Measurements from ENCODE around the gene RAI1. TPM values are rescaled to one million over a fixed set of nuclear protein-coding genes. Genes with fewer than 3 reads are reported as not detected.
"Not testable (repeated sequence)": the region's sequence is repeated elsewhere in the genome, so short reads cannot be mapped to it uniquely, and the experiment has no call there.

Gene RAI1
- polyA plus RNA-seq, 1 donor from 2014 or later, result 3.0 TPM

DNA sequence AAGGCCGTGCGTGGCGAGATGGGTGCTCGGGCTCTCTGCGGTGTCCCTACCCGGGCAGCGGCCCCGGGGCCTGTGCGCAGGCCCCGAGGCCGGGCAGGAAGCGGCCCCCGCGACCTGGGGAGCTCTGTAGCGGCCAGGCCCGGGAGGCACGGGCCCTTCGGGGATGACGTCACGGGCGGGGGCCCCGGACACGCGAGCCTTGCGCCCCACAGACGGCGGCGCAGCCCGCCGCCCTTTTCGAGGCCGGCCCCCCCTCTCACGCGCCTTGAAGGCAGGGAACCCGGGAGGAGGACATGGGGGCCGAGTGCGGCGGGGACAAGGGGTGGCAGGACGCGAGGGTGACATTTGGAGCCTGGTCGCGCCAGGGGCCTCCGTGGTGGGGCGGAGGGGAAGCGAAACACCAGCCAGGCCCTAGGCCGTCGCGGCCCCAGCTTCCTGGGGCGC lies 1.1 kb downstream of the RAI1 start:
- Mint-ChIP-seq H3K4me3 (peak overlapping the region; percentile 84 to 95 (median 90)), H3K4me1 (peaks cover 5 to 15% (median 14%) of the 10 kb centered on the region in 3 donors), H3K36me3 (no peaks in the 10 kb centered on the region), H3K9me3 (no peaks in the 10 kb centered on the region), H3K27ac (peak overlapping the region; percentile 73 to 96 (median 88)), H3K27me3 (peaks cover 7% of the 10 kb centered on the region)

- peak overlapping the region; percentile 84 to 95 (median 90) for H3K4me3 Mint-ChIP-seq
- peaks cover 5 to 15% (median 14%) of the 10 kb centered on the region in 3 donors for H3K4me1 Mint-ChIP-seq
- H3K27ac Mint-ChIP-seq, result peak overlapping the region; percentile 88 to 96 (median 91)
- H3K36me3 Mint-ChIP-seq, result no peaks in the 10 kb centered on the region
- no peaks in the 10 kb centered on the region for H3K9me3 Mint-ChIP-seq
- H3K27me3 Mint-ChIP-seq, result peaks cover 7% of the 10 kb centered on the region
Measured at GRCh38 chr17:17682737-17683680, 1.8 kb downstream of the RAI1 start.

- peak overlapping the region in 2 of 3 donors; percentile 88 to 96 for H3K27ac Mint-ChIP-seq
- peaks cover 5 to 15% (median 14%) of the 10 kb centered on the region in 3 donors for H3K4me1 Mint-ChIP-seq
- no peaks in the 10 kb centered on the region for H3K36me3 Mint-ChIP-seq
- peak overlapping the region; percentile 52 to 95 (median 90) for H3K4me3 Mint-ChIP-seq
- no peaks in the 10 kb centered on the region for H3K9me3 Mint-ChIP-seq
- H3K27me3 Mint-ChIP-seq, result peaks cover 4% of the 10 kb centered on the region
Measured at GRCh38 chr17:17683710-17684365, 2.6 kb downstream of the RAI1 start.

DNA sequence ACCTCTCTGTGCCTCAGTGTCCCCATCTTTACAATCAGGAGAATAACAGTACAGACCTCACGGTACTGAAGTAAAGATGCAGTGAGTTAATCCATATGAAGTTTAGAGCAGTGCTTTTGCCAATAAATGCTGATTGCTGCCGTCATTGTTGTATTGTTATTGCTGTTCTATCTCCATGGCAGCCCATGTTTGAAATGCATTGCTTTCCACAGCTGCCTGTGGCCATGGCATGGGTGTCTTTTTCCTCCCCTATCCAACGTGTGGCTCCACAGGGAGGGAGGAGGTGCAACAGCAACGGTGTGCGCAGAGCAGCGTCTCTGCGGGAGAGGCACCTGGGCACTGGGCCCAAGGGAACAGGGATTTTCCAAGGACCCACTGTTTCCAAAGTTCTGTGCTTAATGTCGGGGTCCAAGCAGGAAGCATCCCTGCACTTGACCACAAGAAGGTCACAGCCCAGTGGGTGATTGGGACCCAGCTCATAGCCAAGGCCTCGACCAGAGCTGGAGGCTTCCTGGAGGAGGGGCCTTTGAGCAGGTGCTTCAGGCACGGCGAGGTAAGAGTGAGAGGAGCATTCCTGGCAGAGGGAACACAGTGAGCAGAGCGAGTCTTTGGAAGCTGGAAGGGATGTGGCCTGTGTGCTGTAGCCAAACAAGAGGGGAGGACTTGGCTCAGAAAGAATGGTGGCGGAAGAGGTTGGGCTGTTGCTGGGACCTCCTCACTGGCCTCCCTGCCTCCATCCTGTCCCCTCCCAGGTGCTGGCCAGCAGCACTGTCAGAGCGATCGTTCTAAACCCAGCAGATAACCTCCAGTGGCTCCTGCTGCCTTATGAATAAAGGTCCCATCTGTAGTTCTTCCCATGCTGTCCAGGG lies 3.9 kb downstream of the RAI1 start:
- peak overlapping the region in 1 of 3 donors; percentile 88 for H3K27ac Mint-ChIP-seq
- H3K9me3 Mint-ChIP-seq, result no peaks in the 10 kb centered on the region
- peak overlapping the region in 2 of 4 donors; percentile 28 to 84 for H3K4me3 Mint-ChIP-seq
- H3K4me1 Mint-ChIP-seq, result peaks cover 5 to 18% (median 14%) of the 10 kb centered on the region in 3 donors
- H3K27me3 Mint-ChIP-seq, result peaks cover 4% of the 10 kb centered on the region
- H3K36me3 Mint-ChIP-seq, result no peaks in the 10 kb centered on the region

GRCh38 chr17:17685775-17686291 lies 4.6 kb downstream of the RAI1 start:
- Mint-ChIP-seq H3K4me1 (peaks cover 11 to 19% (median 15%) of the 10 kb centered on the region in 3 donors), H3K4me3 (no peak overlapping the region), H3K27ac (no peak overlapping the region), H3K27me3 (peaks cover 2% of the 10 kb centered on the region), H3K9me3 (no peaks in the 10 kb centered on the region), H3K36me3 (no peaks in the 10 kb centered on the region)

DNA sequence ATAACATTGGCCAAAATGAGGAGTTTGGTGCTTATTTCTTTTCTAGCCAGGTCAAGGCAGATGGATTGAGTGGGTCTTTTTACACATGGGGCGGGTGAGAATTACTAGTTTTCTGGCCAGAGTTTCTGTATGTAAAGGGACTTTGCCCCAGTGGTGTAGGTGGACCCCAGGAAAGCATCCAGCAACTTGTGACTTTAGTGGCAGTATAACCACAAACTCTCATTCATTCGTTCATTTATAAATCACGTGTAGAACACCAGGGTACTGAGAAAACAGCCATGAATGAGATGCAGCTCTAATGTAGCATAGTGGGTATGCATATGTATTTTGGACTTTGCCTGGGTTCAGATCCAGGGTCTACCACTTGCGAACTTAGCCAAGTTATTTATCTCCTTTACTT lies 8.1 kb downstream of the RAI1 start:
- Mint-ChIP-seq H3K36me3 (no peaks in the 10 kb centered on the region), H3K27me3 (peaks cover 2% of the 10 kb centered on the region), H3K9me3 (no peaks in the 10 kb centered on the region), H3K27ac (peak overlapping the region in 2 of 3 donors; percentile 62 to 63), H3K4me1 (peaks cover 23 to 43% (median 27%) of the 10 kb centered on the region in 3 donors), H3K4me3 (no peak overlapping the region)

DNA sequence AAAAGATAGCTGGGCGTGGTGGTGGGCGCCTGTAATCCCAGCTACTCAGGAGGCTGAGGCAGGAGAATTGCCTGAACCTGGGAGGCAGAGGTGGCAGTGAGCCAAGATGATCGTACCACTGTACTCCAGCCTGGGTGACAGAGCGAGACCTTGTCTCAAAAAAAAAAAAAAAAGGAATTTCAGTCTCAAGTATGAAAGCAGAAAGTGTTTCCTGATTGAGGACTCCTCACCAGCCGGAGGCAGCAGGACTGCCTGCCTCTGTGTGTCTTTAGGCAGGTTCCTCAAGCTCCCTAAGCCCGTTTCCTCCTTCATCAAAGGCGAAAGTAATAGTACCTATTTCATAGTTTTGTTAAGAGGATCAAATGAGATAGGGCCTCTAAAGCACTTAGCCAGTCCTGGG lies 9.0 kb downstream of the RAI1 start:
- Mint-ChIP-seq H3K27ac (peak overlapping the region in 1 of 3 donors; percentile 23), H3K4me3 (peak overlapping the region in 1 of 4 donors; percentile 77), H3K4me1 (peaks cover 24 to 42% (median 24%) of the 10 kb centered on the region in 3 donors)
- H3K9me3 Mint-ChIP-seq, H3K36me3 Mint-ChIP-seq, H3K27me3 Mint-ChIP-seq: not testable (repeated sequence)

DNA sequence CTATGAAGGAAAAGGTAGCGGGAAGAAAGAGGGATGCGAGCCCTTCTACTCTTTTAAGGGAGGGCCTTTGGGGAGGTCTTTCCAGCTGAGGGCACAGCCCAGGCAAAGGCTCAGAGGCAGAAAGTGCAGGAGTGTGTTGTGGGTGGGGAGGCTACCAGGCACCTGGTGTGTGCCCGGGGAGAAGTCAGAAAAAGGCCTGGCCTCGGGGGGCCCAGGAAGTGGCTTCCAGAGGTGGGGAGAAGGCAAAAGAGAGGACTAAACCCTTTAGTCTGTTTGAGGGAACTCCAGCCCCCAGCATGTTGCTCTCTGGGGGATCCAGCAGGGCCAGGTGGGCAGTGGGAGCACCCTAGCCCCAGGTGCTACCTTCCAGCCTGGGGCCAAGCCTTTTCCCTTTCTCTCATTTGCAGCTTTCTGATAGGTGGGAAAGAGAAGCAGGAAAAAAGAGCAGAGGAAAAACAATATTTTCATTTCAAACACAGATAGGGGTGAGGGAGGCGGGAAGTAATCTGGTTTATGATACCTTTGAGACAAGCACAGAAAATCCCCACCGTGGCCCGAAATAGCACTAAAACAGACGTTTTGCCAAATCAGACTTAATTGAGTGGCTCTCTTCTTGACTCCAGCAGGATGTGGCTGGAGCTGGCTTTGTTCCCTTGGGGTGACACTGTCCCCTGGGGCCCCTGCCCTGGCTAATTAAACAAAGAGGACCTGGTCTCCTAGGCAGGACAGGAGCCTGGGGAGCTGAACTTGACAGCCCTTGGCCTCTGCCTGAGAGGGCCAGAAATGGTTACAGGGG lies 10.4 kb downstream of the RAI1 start:
- no peaks in the 10 kb centered on the region for H3K36me3 Mint-ChIP-seq
- H3K4me1 Mint-ChIP-seq, result peaks cover 25 to 35% (median 35%) of the 10 kb centered on the region in 3 donors
- no peaks in the 10 kb centered on the region for H3K27me3 Mint-ChIP-seq
- peak overlapping the region; percentile 73 to 81 (median 76) for H3K27ac Mint-ChIP-seq
- peak overlapping the region; percentile 41 to 84 (median 76) for H3K4me3 Mint-ChIP-seq
- no peaks in the 10 kb centered on the region for H3K9me3 Mint-ChIP-seq

DNA sequence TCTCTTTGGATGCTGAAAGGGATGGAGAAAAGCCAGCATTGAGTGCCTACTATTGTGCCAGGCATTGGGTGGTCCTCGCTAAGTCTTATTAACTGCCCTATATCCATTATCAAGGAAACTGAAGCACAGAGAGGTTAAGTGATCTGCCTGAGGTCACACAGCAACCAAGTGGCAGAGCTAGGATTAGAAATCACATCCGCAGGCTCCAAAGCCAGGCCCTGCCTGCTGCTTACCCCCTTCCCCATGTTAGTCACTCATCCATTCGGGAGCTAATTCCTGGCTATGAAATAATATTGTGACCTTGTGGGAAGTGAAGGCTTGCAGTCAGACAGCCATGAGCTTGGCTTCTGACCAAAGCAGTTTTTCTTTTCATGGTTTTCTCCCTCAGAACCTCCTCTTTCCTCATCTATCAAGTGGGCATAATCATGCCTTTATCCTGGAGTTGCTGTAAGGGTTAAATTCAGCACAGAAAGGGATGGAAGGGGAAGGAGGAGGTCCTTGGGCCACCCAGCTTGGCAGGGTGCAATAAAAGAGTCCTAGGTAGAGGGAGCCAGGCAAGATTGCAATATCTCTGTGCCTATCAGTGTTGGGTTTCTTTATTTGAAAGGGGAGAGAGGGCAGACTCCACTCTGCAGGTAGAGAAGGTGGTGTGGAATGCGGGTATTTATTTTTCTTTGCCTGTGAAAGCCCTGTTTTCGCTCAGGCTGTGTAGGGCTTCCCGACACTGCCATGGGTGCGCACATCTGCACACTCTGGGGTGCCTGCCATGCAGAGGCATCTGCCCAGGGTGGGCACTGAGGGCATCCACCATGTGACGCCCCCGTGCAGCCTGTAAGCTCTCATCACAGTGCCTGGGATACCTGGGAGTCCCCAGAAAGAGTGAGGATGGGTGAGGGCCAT lies 11.3 kb downstream of the RAI1 start:
- Mint-ChIP-seq H3K4me1 (peaks cover 24 to 41% (median 36%) of the 10 kb centered on the region in 3 donors), H3K27me3 (no peaks in the 10 kb centered on the region), H3K27ac (peak overlapping the region in 2 of 3 donors; percentile 16 to 76), H3K9me3 (no peaks in the 10 kb centered on the region), H3K4me3 (peak overlapping the region; percentile 25 to 84 (median 64)), H3K36me3 (no peaks in the 10 kb centered on the region)

DNA sequence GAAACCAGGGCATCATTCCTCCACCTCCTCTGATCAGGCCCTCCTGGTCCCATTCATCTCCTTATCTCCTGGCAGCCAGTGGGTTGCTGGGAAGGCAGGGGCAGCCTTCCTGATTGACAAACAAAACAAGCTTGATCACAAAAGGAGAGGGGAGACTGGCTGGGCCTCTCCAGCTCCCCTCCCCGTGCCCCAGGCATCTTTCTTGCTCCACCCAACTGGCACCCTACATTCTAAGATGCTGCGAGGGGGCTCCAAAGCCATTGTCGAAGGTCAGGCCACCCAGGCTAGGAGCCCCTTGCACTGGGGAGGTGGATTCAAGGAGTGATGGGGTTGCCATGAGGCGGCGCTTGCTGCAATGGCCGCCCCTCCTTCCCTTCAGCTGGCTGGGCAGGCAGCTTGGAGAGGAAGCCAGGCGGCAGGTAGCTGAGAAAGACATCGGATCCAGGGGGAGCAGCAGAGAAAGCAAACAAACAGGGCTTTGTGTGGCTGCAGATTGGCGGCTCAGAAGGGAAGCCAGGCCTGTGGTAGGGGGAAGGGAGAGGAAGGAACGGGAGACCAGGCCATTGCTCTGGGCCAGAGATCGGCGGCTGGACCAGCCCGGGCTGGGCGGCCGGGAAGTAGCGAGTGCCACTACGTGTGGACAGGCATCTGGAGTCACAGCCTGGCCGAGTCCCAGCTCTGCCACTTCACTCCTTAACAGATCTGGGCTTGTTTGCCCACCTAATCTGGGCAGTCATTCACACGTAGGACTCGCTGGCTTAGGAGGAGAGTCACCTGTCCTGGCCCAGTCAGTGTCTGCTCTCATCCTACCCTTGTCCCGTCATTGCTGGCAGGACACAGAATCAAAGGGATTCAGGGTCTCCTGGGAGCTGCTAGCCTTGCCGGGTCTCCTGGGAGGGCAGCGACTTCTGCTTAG lies 12.3 kb downstream of the RAI1 start:
- Mint-ChIP-seq H3K4me1 (peaks cover 24 to 42% (median 36%) of the 10 kb centered on the region in 3 donors), H3K27me3 (no peaks in the 10 kb centered on the region), H3K4me3 (peak overlapping the region; percentile 77 to 96 (median 90)), H3K27ac (peak overlapping the region; percentile 76 to 97 (median 95)), H3K36me3 (no peaks in the 10 kb centered on the region), H3K9me3 (no peaks in the 10 kb centered on the region)

GRCh38 chr17:17694169-17695081 lies 13.2 kb downstream of the RAI1 start:
- peaks cover 26 to 42% (median 33%) of the 10 kb centered on the region in 3 donors for H3K4me1 Mint-ChIP-seq
- H3K36me3 Mint-ChIP-seq, result no peaks in the 10 kb centered on the region
- no peaks in the 10 kb centered on the region for H3K9me3 Mint-ChIP-seq
- peak overlapping the region; percentile 86 to 96 (median 93) for H3K4me3 Mint-ChIP-seq
- H3K27me3 Mint-ChIP-seq, result no peaks in the 10 kb centered on the region
- H3K27ac Mint-ChIP-seq, result peak overlapping the region; percentile 89 to 97 (median 97)
